ENCODE data around the gene RNF10. TPM values are rescaled to one million over a fixed set of nuclear protein-coding genes. Genes with fewer than 3 reads are reported as not detected.
"Not testable (repeated sequence)": the region's sequence is repeated elsewhere in the genome, so short reads cannot be mapped to it uniquely, and the experiment has no call there.

Gene RNF10
- total RNA-seq, 1 donor: 122 TPM

GRCh38 chr12:120599672-120600552 lies 65.8 kb downstream of the RNF10 start:
- TF ChIP-seq CTCF (IDR thresholded peaks at IDR 0.05; ENCODE audit: extremely low read depth, low read depth, low read length): no peak
- H3K27me3 ChIP-seq (ENCODE audit: insufficient read depth, low read length): peaks cover 6% of the 10 kb centered on the region

GRCh38 chr12:120602416-120602815 lies 68.3 kb downstream of the RNF10 start:
- not testable (repeated sequence) for H3K4me2 ChIP-seq (ENCODE audit: insufficient read depth, low read length); H3K9me3 ChIP-seq (ENCODE audit: low read depth, low read length); DNase-seq (ENCODE audit: insufficient read length, low spot score, missing footprints); H4K20me1 ChIP-seq (ENCODE audit: insufficient read depth, low read length); H3K36me3 ChIP-seq (ENCODE audit: insufficient read depth, low read length); H3K79me2 ChIP-seq (ENCODE audit: insufficient read depth, low read length); H3K4me1 ChIP-seq (ENCODE audit: insufficient read depth, low read length); H3K27me3 ChIP-seq (ENCODE audit: insufficient read depth, low read length); H3K27ac ChIP-seq (ENCODE audit: low read depth, low read length); H2AFZ ChIP-seq (ENCODE audit: low read length); H3K4me3 ChIP-seq (ENCODE audit: insufficient read depth, low read length)

More at GRCh38 chr12:120599672-120600552, 65.8 kb downstream of the RNF10 start:
- Histone ChIP-seq H3K27ac (ENCODE audit: low read depth, low read length) (no peak overlapping the region), H3K79me2 (ENCODE audit: insufficient read depth, low read length) (no peaks in the 10 kb centered on the region), H3K4me1 (ENCODE audit: insufficient read depth, low read length) (no peaks in the 10 kb centered on the region), H2AFZ (ENCODE audit: low read length) (no peak overlapping the region), H3K4me2 (ENCODE audit: insufficient read depth, low read length) (no peak overlapping the region), H3K36me3 (ENCODE audit: insufficient read depth, low read length) (no peaks in the 10 kb centered on the region), H3K9me3 (ENCODE audit: low read depth, low read length) (no peaks in the 10 kb centered on the region), H4K20me1 (ENCODE audit: insufficient read depth, low read length) (no peaks in the 10 kb centered on the region), H3K4me3 (ENCODE audit: insufficient read depth, low read length) (no peak overlapping the region)
- peak; percentile 46 for DNase-seq (ENCODE audit: insufficient read length, low spot score, missing footprints)

GRCh38 chr12:120610560-120610959 lies 76.4 kb downstream of the RNF10 start:
- Histone ChIP-seq H3K4me1 (ENCODE audit: insufficient read depth, low read length) (no peaks in the 10 kb centered on the region), H3K36me3 (ENCODE audit: insufficient read depth, low read length) (no peaks in the 10 kb centered on the region), H3K9me3 (ENCODE audit: low read depth, low read length) (no peaks in the 10 kb centered on the region), H3K27ac (ENCODE audit: low read depth, low read length) (no peak overlapping the region), H3K79me2 (ENCODE audit: insufficient read depth, low read length) (no peaks in the 10 kb centered on the region), H3K27me3 (ENCODE audit: insufficient read depth, low read length) (peaks cover 4% of the 10 kb centered on the region), H3K4me2 (ENCODE audit: insufficient read depth, low read length) (no peak overlapping the region), H4K20me1 (ENCODE audit: insufficient read depth, low read length) (no peaks in the 10 kb centered on the region), H3K4me3 (ENCODE audit: insufficient read depth, low read length) (no peak overlapping the region), H2AFZ (ENCODE audit: low read length) (no peak overlapping the region)
- no peak for DNase-seq (ENCODE audit: insufficient read length, low spot score, missing footprints)
- TF ChIP-seq CTCF (IDR thresholded peaks at IDR 0.05; ENCODE audit: extremely low read depth, low read depth, low read length): no peak

GRCh38 chr12:120611534-120611933 lies 77.4 kb downstream of the RNF10 start:
- not testable (repeated sequence) for H3K27ac ChIP-seq (ENCODE audit: low read depth, low read length); H3K79me2 ChIP-seq (ENCODE audit: insufficient read depth, low read length); H3K27me3 ChIP-seq (ENCODE audit: insufficient read depth, low read length); H3K4me3 ChIP-seq (ENCODE audit: insufficient read depth, low read length); H3K36me3 ChIP-seq (ENCODE audit: insufficient read depth, low read length); DNase-seq (ENCODE audit: insufficient read length, low spot score, missing footprints); H3K4me1 ChIP-seq (ENCODE audit: insufficient read depth, low read length); H4K20me1 ChIP-seq (ENCODE audit: insufficient read depth, low read length); H2AFZ ChIP-seq (ENCODE audit: low read length); H3K9me3 ChIP-seq (ENCODE audit: low read depth, low read length); H3K4me2 ChIP-seq (ENCODE audit: insufficient read depth, low read length)

GRCh38 chr12:120614848-120615247 lies 80.7 kb downstream of the RNF10 start:
- Histone ChIP-seq H2AFZ (ENCODE audit: low read length) (no peak overlapping the region), H3K27me3 (ENCODE audit: insufficient read depth, low read length) (peaks cover 17% of the 10 kb centered on the region), H3K4me2 (ENCODE audit: insufficient read depth, low read length) (no peak overlapping the region), H3K79me2 (ENCODE audit: insufficient read depth, low read length) (no peaks in the 10 kb centered on the region), H3K4me1 (ENCODE audit: insufficient read depth, low read length) (no peaks in the 10 kb centered on the region), H3K36me3 (ENCODE audit: insufficient read depth, low read length) (no peaks in the 10 kb centered on the region), H3K9me3 (ENCODE audit: low read depth, low read length) (no peaks in the 10 kb centered on the region), H3K27ac (ENCODE audit: low read depth, low read length) (no peak overlapping the region), H4K20me1 (ENCODE audit: insufficient read depth, low read length) (no peaks in the 10 kb centered on the region), H3K4me3 (ENCODE audit: insufficient read depth, low read length) (no peak overlapping the region)
- TF ChIP-seq CTCF (IDR thresholded peaks at IDR 0.05; ENCODE audit: extremely low read depth, low read depth, low read length): no peak
- no peak for DNase-seq (ENCODE audit: insufficient read length, low spot score, missing footprints)

GRCh38 chr12:120617193-120617592 lies 83.0 kb downstream of the RNF10 start:
- H3K4me2 ChIP-seq (ENCODE audit: insufficient read depth, low read length); H4K20me1 ChIP-seq (ENCODE audit: insufficient read depth, low read length); H3K79me2 ChIP-seq (ENCODE audit: insufficient read depth, low read length); H3K9me3 ChIP-seq (ENCODE audit: low read depth, low read length); DNase-seq (ENCODE audit: insufficient read length, low spot score, missing footprints); H3K4me3 ChIP-seq (ENCODE audit: insufficient read depth, low read length); H2AFZ ChIP-seq (ENCODE audit: low read length); H3K27ac ChIP-seq (ENCODE audit: low read depth, low read length); H3K36me3 ChIP-seq (ENCODE audit: insufficient read depth, low read length); H3K4me1 ChIP-seq (ENCODE audit: insufficient read depth, low read length): not testable (repeated sequence)
- peaks cover 24% of the 10 kb centered on the region for H3K27me3 ChIP-seq (ENCODE audit: insufficient read depth, low read length)

- H4K20me1 ChIP-seq (ENCODE audit: insufficient read depth, low read length); H2AFZ ChIP-seq (ENCODE audit: low read length); H3K4me1 ChIP-seq (ENCODE audit: insufficient read depth, low read length); H3K9me3 ChIP-seq (ENCODE audit: low read depth, low read length); H3K79me2 ChIP-seq (ENCODE audit: insufficient read depth, low read length); H3K4me3 ChIP-seq (ENCODE audit: insufficient read depth, low read length); H3K36me3 ChIP-seq (ENCODE audit: insufficient read depth, low read length); H3K27ac ChIP-seq (ENCODE audit: low read depth, low read length); H3K4me2 ChIP-seq (ENCODE audit: insufficient read depth, low read length); DNase-seq (ENCODE audit: insufficient read length, low spot score, missing footprints): not testable (repeated sequence)
- H3K27me3 ChIP-seq (ENCODE audit: insufficient read depth, low read length): peaks cover 24% of the 10 kb centered on the region
Observed at GRCh38 chr12:120617767-120618166, 83.6 kb downstream of the RNF10 start.
